A673 (cell line): ENCODE data around the gene TAL1. TPM values are rescaled to one million over a fixed set of nuclear protein-coding genes. Genes with fewer than 3 reads are reported as not detected.

Source experiments
- BruUV-seq: library from RNA; stranded (reverse); fragments of 400-500 nt; replicated peaks from 2 replicates; lab custom pipeline; 2021; lab: Mats Ljungman, UMichigan
- CTCF ChIA-PET: fragments of 300-600 bp; sonication (Branson Sonifier 250); formaldehyde crosslinking; loops from one replicate; lab custom pipeline; 2022; ENCODE audit warnings: antibody characterized with exemption; lab: Charles Lee
- POLR2A ChIA-PET: fragments of 300-600 bp; sonication (Branson Sonifier 250); formaldehyde crosslinking; loops from one replicate; lab custom pipeline; 2022; ENCODE audit warnings: antibody characterized with exemption; ENCODE audit not compliant: low non-redundant PET; lab: Charles Lee
- DNase-seq: peaks from one replicate; pipeline ENCODE4 v3.0.0-alpha.2; 2015; ENCODE audit warnings: low spot score
- H3K27ac ChIP-seq: fragments of 200-600 bp; sonication (generic); 2 replicates; pipeline ENCODE4 v1.5.1; 2016; ENCODE audit warnings: mixed run types, low read depth, mild to moderate bottlenecking, mixed read lengths, antibody characterized with exemption, low read length; ENCODE audit not compliant: poor library complexity, severe bottlenecking
- H3K27me3 ChIP-seq: fragments of 200-600 bp; sonication (generic); replicated peaks from 2 replicates; pipeline ENCODE4 v1.6.1; 2017; ENCODE audit warnings: mixed run types, low read depth, mild to moderate bottlenecking, mixed read lengths, antibody characterized with exemption, low read length; ENCODE audit not compliant: insufficient read depth, poor library complexity
- H3K36me3 ChIP-seq: fragments of 200-600 bp; sonication (generic); 2 replicates; pipeline ENCODE4 v1.6.1; 2016; ENCODE audit warnings: mixed run types, mild to moderate bottlenecking, mixed read lengths, antibody characterized with exemption, low read length; ENCODE audit not compliant: insufficient read depth, poor library complexity, severe bottlenecking
- H3K4me1 ChIP-seq: fragments of 200-600 bp; sonication (generic); 2 replicates; pipeline ENCODE4 v1.6.1; 2017; ENCODE audit warnings: mixed run types, mild to moderate bottlenecking, mixed read lengths, antibody characterized with exemption, low read length; ENCODE audit not compliant: insufficient read depth, poor library complexity, severe bottlenecking
- H3K4me3 ChIP-seq: fragments of 200-600 bp; sonication (generic); 2 replicates; pipeline ENCODE4 v1.5.1; 2016; ENCODE audit warnings: low read depth, mixed run types, mild to moderate bottlenecking, mixed read lengths, low read length; ENCODE audit not compliant: poor library complexity, severe bottlenecking
- H3K9me3 ChIP-seq: fragments of 200-600 bp; sonication (generic); 2 replicates; pipeline ENCODE4 v1.6.1; 2016; ENCODE audit warnings: mixed run types, low read depth, mild to moderate bottlenecking, mixed read lengths, antibody characterized with exemption, low read length; ENCODE audit not compliant: poor library complexity, severe bottlenecking
- EZH2 ChIP-seq: fragments of 200-600 bp; sonication (generic); IDR thresholded peaks from 2 replicates; pipeline ENCODE4 v1.6.1; 2017; ENCODE audit warnings: borderline replicate concordance, low read depth, mild to moderate bottlenecking, mixed read lengths, antibody characterized with exemption, low read length; ENCODE audit not compliant: poor library complexity, severe bottlenecking
- intact Hi-C: fragments of 100-400 bp; cut with micrococcal nuclease; formaldehyde crosslinking; loops from one replicate; pipeline ENCODE4 v1.10.0; 2022; ENCODE audit not compliant: unreplicated experiment
- total RNA-seq: library from RNA; stranded (reverse); gene quantifications from 2 replicates; pipeline ENCODE4 v1.2.3, GENCODE V29; 2021
- TF ChIP-seq, protein P1 (sequence below): fragments of 300-800, 200-600 bp; sonication (generic); conservative IDR thresholded peaks from 2 replicates; pipeline ENCODE4 v1.5.1; 2017; ENCODE audit warnings: low read depth, mild to moderate bottlenecking, antibody characterized with exemption, low read length, moderate library complexity, mixed read lengths

TAL1 gene
- total RNA-seq, 1 experiment from 2014 or later: 0.11 TPM

DNA sequence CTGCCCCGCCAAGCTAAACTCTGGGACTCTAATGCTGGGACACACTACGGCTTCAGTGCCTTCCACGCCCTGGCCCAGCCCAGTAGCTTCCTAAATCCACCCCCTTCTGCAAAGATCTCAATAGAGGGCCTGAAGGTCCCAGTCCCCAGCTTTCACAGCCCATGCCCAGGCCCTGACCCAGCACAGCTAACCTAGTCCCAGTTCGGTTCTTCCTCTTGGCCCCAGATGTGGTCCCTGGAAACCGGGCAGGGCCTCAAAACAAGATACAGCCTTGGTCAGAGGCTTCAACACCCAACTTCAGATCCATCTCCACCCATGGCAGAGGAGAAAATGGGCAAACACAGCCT lies 41.5 kb downstream of the TAL1 start:
- BruUV-seq: no TSS peak

DNA sequence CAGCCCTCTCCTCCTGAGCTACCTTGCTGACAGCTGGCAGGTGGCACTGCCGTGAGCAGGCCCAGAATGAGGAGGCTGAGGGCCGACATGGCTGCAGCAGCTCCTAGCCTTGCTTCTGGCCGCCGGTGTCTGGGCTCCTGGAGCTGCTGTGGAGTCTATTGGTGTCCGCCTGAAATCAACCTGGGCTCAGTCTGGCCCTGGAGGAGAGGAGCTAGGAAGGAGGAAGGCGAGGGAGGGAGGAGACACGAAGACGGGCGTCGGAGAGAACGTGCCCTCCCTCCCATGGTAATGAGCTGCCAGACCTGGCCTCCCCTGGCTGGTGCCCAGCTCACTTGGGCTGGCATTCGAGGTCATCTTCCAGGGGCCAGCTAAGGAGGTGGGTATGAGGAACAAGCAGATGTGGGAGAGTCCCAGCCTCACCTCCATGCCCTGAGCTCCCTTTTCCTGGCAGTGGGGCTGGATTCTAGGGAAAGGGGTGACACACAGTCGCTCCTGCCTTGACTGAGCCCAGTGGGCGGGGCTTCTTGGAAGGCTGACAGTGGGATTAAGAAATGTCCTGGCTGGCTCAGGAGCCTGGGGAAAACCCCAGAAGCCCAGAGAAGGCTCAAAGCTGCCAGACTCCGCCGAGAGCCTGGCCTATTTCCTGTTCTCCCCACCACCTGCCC lies 42.0 kb downstream of the TAL1 start, which contains the start of gene PDZK1IP1:
Gene PDZK1IP1 (minus strand): TSS at position 193 of the 665 bp plus-strand sequence. CDS start 104 bp downstream, at position 89.
- peak; percentile 53 for DNase-seq
- POLR2A ChIA-PET: interaction anchor here (0.6 kb wide), 1 partner anchor 271 kb away, joined by 3 read pairs; no protein-coding TSS in a partner anchor
- no peaks in the 10 kb centered on the region for H3K27me3 ChIP-seq
- TF ChIP-seq, protein P1, sequence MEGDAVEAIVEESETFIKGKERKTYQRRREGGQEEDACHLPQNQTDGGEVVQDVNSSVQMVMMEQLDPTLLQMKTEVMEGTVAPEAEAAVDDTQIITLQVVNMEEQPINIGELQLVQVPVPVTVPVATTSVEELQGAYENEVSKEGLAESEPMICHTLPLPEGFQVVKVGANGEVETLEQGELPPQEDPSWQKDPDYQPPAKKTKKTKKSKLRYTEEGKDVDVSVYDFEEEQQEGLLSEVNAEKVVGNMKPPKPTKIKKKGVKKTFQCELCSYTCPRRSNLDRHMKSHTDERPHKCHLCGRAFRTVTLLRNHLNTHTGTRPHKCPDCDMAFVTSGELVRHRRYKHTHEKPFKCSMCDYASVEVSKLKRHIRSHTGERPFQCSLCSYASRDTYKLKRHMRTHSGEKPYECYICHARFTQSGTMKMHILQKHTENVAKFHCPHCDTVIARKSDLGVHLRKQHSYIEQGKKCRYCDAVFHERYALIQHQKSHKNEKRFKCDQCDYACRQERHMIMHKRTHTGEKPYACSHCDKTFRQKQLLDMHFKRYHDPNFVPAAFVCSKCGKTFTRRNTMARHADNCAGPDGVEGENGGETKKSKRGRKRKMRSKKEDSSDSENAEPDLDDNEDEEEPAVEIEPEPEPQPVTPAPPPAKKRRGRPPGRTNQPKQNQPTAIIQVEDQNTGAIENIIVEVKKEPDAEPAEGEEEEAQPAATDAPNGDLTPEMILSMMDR: no peak
- intact Hi-C loops: loop anchor here (5.0 kb wide), 2 partner anchors 232 to 522 kb away; no protein-coding TSS in a partner anchor
- H3K4me1 ChIP-seq: no peaks in the 10 kb centered on the region
- no peaks in the 10 kb centered on the region for H3K9me3 ChIP-seq
- BruUV-seq: no TSS peak
- CTCF ChIA-PET: interaction anchor here (0.6 to 1.6 kb wide), 3 partner anchors 11 to 520 kb away, joined by 3 to 8 read pairs (median 4); no protein-coding TSS in a partner anchor
- H3K27ac ChIP-seq: no peak within 1 kb of the TSS
- H3K4me3 ChIP-seq: no peak within 1 kb of the TSS
- H3K36me3 ChIP-seq: no peaks in the 10 kb centered on the region

More for the DNA sequence above, 41.5 kb downstream of the TAL1 start:
- no peak for TF ChIP-seq EZH2
- TF ChIP-seq, protein P1: no peak
- no peaks in the 10 kb centered on the region for H3K36me3 ChIP-seq
- no peaks in the 10 kb centered on the region for H3K4me1 ChIP-seq
- intact Hi-C loops: loop anchor here (5.0 kb wide), 2 partner anchors 232 to 522 kb away; no protein-coding TSS in a partner anchor
- H3K27me3 ChIP-seq: no peaks in the 10 kb centered on the region
- DNase-seq: no peak
- H3K27ac ChIP-seq: no peak overlapping the region
- POLR2A ChIA-PET: interaction anchor here (0.6 kb wide), 1 partner anchor 271 kb away, joined by 3 read pairs; no protein-coding TSS in a partner anchor
- no peaks in the 10 kb centered on the region for H3K9me3 ChIP-seq
- CTCF ChIA-PET: interaction anchor here (0.6 to 1.6 kb wide), 3 partner anchors 11 to 78 kb away, joined by 3 to 8 read pairs (median 5); no protein-coding TSS in a partner anchor
- no peak overlapping the region for H3K4me3 ChIP-seq

DNA sequence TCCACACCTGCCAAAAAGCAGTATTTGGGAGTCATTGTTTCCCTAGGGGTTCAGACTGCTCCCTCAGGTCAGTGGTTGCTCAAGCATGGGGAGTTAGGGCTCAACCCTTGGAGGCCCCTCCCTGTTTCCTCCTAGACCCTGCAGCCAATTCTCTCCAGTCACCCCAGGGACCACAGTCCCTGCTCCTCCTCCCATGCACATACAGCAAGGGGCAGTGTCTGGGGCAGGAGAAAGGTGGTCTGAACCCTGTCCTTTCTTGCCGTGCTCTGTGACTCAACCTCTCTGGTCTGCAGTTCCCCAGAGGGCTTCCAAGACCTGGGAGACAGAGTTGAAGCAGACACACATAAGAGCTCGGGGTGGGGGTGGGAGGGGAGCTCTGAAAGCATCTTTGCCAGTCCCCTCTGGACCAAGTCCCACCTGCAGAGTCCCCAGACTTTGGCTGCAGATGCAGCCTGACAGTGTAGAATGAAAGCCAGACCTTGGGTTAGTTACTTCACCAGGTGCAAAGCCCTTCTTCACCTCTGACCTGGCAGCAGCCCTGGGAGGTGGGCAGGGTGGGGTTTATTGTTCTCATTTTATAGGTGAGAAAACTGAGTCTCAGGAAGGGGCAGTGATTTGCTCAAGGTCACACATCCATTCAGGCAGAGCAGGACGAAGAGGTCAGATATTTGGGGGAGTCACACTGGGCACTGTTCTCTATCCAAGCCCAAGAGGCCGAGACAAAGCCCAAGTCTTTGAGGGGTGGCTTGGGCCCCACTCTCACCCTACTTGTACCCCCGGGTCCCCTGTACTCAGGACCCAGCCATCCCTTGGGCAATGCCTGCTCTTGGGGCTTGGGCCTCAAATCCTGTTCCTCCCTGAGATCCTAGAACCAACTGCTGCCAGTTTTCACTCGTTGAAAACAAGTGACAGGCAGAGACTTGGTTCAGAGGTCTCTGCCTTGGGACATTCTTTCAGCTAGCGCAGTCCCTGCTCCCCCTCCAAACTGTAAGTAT lies 42.9 kb downstream of the TAL1 start:
- H3K27me3 ChIP-seq: no peaks in the 10 kb centered on the region
- no peak for TF ChIP-seq EZH2
- TF ChIP-seq, protein P1: no peak
- H3K27ac ChIP-seq: no peak overlapping the region
- CTCF ChIA-PET: interaction anchor here (0.6 to 1.6 kb wide), 3 partner anchors 10 to 521 kb away, joined by 3 to 8 read pairs (median 4); no protein-coding TSS in a partner anchor
- no TSS peak for BruUV-seq
- no peaks in the 10 kb centered on the region for H3K4me1 ChIP-seq
- intact Hi-C loops: no loop called here
- H3K4me3 ChIP-seq: no peak overlapping the region
- DNase-seq: no peak
- H3K36me3 ChIP-seq: no peaks in the 10 kb centered on the region
- no peaks in the 10 kb centered on the region for H3K9me3 ChIP-seq
- POLR2A ChIA-PET: no interaction called here
